Sigmoid colon (tissue), 4 donors: ENCODE measurements around the gene HOMER3.

Source experiments
- CTCF ChIP-seq, 4 experiments: fragments of 450-650 bp in 3 of 4; fragments of 200-600 bp in 1 of 4; IDR thresholded peaks; one replicate each; pipeline ENCODE4 v1.5.1; 2016 to 2019; ENCODE audit warnings: antibody characterized with exemption in 4 of 4, mild to moderate bottlenecking in 3 of 4, moderate library complexity in 2 of 4
- EP300 ChIP-seq, 4 donors: sonication (generic); formaldehyde crosslinking; IDR thresholded peaks; one replicate each; pipeline ENCODE4 v1.6.1; 2017; ENCODE audit warnings: antibody characterized with exemption in 4 of 4
- POLR2A ChIP-seq, 2 donors: fragments of 450-650 bp; IDR thresholded peaks; one replicate each; pipeline ENCODE4 v1.6.1; 2016; ENCODE audit warnings: antibody characterized with exemption in 2 of 2, mild to moderate bottlenecking in 2 of 2, moderate library complexity in 2 of 2
- POLR2AphosphoS5 ChIP-seq, 4 donors: sonication (generic); formaldehyde crosslinking; IDR thresholded peaks; one replicate each; pipeline ENCODE4 v1.6.1; 2017; ENCODE audit warnings: antibody characterized with exemption in 4 of 4

- TF ChIP-seq POLR2AphosphoS5 (IDR thresholded peaks at IDR 0.05) (no peak), POLR2A (IDR thresholded peaks at IDR 0.05) (no peak), CTCF (IDR thresholded peaks at IDR 0.05) (no peak), EP300 (IDR thresholded peaks at IDR 0.05) (no peak)
These were observed 50.9 kb downstream of the HOMER3 start for GRCh38 chr19:18889949-18890745.
